DMS53 (cell line): ENCODE data around the gene ERC1.
A peak's percentile ranks its signal among the peaks of the same experiment; 100 is the strongest.

ENCODE experiments used
- DNase-seq: peaks from one replicate; lab custom pipeline; 2025; lab: John Stamatoyannopoulos, UW

ERC1 gene

DNA sequence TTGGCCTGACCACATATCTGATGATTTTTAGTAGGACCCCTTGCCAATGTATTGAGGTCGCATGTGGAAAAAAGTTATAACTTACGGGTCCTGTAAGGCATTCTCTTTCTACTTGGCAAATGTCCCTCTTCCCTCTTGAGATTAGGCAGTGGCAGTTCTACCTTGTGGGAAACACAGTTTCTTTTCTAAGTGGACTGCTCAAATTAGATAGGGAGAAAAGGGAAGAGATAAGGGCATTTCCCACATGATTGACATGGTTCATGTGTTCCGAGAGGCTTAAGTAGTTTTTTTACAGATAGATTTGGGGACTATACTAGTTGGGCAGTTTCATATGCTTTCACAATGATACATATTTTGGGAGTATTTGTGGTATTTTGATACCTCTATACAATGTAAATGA, 448.7 kb downstream of the ERC1 start:
- no peak for DNase-seq

DNA sequence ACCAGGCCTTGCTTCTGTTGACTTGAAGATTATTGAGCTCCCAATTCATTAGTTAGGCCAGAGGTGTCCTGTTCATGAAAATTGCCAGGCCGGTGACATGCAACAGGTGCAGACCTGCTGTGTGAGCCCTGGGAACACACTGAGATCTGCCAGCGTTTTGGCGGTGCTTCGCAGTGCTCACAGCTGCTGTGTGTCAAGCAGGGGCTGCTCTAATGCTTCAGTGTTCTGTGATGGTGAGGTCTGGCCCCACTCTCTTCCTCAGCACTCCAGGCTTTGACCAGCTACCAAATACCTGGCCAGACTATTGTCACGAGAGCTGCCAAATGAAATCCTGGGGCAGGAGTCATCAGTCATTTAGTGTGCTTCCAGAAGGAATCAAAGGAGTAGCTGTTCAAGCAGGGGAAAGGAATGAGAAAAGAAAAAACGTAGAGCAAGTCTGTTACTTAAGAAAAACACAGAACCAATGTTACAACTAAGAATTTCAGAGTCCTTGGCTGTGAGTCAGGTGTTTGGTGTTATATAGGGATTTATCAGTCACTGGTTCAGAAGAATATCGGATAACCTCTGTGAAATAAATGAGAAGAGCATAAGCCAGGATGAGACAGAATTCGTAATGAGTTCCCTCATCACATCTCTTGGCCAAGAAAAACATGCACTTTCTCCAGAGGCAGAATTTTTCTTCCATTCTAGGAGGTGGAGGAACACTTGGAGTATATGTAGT, 452.6 kb downstream of the ERC1 start:
- no peak for DNase-seq

DNA sequence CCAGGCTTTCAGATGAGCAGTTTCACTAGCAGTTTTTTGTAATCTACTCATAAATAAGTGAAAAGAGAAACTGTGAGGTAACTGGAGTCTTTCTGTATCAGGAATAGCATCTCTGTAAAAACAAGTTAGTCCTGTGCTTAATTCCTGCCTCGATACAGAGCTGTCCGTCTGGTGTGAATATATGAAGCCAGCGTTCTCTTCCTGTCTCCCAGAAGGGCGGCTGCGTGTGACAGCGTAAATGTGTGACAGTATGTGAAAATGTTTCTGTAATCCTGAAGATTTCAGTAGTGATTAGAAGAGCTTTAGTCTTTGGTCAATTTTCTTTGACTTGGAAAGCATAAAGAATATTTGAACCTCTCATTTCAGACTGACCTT, 453.1 kb downstream of the ERC1 start:
- DNase-seq: no peak

DNA sequence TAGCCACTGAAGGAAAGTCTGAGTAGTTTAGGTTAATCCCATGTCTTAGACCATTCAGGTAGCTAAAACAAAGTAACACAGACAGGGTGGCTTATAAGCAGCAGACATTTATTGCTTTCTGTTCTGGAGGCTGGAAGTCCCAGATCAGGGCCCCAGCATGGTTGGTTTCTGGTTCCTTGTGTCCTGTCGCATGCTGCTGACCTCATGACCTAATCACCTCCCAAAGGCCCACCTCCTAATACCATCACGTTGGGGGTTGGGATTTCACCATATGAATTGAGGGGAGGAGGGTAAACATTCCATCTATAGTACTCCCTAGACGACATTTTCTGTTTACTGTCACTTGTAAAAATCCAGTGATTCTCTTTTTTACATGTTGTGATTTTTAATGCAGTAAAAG, 454.8 kb downstream of the ERC1 start:
- DNase-seq: peak; percentile 29

DNA sequence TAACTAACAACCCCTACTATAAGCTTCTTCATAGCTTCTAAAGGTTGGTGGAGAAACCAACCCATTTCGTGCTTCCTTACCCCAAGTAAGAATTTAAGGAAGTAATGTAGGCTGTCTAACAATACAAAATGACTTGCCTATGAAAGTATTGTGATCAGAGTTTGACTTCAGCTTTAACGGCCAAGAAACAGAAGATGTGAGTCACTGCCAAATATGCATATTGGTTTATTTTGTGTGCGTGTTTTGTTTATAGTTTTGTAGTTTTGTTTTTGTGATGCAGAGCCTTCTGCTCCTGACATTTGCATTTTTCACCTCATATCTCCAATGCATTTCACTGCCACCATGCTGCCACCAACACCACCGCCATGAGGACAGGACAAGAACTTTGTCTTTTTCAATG, 457.3 kb downstream of the ERC1 start:
- DNase-seq: no peak

DNA sequence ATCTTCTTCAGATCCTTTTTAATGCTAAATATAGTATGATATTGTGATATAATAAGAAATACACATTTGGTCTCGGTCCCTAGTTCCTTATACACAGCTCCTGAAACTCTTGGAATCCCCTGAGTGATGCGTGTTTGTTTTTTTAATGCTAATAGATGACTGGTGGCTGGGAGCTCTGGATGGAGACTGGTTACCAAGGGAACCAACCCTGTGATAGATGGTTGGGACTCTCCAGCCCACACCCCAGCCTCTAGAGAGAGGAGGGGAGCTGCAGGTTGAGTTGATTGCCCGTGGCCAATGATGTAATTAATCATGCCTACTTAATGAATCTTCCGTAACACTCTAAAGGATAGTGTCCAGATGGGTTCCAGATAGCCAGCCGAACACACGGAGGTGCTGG, 462.8 kb downstream of the ERC1 start:
- no peak for DNase-seq

DNA sequence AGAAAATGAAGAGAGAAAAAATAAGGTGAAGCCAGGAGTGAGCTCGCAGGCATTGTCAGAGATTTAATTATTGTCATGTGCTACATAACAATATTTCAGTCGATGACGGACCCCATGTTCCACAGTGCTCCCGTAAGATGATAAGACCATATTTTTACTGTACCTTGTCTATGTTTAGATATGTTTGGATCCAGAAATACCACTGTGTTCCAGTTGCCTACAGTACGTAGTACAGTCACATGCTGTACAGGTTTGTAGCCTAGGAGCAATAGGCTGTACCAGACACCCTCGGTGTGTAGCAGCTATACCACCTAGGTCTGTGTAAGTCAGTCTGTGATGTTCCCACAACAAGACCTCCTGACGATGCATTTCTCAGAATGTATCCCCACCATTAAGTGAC, 465.9 kb downstream of the ERC1 start:
- no peak for DNase-seq

DNA sequence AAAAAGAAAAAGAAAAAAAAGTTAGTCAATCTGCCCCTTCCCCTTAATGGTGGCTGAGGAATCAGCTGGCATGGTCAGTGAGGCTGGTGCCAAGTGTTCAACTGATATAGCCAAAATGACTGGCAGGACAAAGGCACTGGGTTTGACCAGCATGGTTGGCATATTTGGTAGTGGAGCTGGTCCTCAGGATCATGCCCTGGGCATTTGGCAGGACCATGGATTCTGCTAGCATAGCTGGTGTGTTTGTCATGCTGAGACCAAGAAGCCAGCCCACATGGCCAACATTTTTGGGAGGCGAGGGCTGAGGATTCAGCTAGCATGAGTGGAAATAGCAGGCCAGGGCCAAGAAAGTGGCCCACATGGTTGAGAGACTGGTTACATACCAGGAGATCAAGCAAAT, 466.9 kb downstream of the ERC1 start:
- no peak for DNase-seq

DNA sequence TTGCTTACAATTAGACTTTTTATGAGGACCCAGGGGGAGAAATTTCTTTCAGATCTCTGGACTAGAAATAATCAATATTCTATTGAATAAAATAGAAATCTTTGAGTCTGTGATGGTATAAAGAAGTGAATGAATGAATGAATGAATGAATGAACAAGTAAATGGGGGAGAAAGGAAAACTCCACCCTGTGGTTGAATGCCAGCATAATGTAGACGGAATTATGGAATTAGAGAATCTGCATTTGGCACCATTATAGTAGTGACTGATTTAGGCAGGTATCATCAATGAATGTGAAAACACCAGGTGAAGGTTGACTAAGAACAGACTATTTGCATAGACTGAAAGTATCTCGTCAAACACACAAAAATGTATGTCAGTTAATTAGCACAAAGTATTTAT, 468.3 kb downstream of the ERC1 start:
- no peak for DNase-seq

DNA sequence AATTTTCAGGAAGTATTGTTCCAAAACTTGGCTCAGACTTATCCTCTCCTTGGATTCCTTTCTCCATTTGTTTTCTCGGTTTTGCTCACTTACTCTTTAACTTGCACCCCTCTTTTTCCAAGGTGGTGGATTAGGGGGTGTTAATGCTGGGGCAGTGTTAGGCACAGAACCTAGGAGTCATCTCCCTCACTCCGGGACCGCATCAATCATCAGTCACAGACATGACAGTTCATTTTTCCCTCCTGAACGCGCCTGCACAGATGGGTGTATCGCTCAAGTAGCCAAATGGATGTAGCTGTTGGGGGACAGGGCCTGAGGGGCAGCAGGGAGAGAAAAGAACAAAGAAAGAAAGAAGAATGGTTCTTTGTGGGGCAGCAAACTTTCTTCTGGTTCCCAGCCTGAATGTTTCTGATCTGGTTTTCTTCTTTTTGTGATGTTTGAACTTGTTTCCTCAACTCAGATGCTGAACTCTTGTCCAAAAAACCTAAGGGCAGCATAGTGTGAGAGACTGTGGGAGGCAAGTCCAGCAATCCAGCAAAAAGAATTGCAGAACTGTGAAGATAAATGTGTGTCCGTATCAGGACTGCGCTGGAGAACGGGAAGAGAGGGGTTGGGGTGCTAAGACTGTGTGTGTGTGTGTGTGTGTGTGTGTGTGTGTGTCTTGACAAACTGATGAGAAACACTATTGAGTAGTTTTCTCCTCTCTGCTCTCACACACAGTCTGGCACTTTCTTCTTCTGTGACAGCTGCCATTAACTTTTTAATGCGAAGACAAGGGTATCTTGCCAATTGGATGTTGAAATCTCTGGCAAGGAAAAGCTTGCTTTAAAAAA, 472.3 kb downstream of the ERC1 start:
- no peak for DNase-seq

DNA sequence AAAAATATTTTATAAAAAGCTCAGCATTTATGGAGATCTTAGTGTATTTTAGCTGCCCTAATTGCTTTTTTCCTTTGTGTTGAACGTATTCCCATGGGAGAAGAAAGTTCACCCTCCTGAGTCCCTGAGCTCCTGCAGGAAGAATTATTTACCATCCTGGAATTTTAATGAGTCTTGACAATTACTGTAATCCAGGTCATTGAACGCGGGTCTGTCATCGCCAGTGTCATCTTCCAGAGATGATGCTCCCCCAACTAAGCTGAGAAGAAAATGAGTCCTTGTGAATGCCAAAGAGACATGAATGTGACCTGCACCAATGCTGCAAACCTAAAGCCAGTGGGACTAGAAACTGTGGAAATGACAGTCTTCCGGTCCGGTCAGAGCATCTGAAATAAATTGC, 473.9 kb downstream of the ERC1 start:
- DNase-seq: no peak

DNA sequence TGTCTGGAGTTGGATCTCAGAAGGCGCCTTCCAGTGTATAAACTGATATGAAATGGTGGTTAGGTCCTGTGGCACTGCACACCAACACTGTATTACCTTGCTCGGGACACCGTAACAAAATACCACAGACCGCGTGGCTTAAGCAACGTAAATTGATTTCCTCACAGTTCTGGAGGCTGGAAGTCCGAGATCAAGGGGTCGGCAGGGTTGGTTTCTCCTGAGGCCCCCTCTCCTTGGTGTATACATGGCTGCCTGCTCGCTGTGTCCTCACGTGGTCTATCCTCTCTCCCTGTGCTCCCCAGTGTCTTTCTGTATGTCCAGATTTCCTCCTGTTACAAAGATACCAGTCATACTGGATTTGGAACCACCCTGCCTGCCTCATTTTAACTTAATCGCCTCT, 475.0 kb downstream of the ERC1 start:
- no peak for DNase-seq

DNA sequence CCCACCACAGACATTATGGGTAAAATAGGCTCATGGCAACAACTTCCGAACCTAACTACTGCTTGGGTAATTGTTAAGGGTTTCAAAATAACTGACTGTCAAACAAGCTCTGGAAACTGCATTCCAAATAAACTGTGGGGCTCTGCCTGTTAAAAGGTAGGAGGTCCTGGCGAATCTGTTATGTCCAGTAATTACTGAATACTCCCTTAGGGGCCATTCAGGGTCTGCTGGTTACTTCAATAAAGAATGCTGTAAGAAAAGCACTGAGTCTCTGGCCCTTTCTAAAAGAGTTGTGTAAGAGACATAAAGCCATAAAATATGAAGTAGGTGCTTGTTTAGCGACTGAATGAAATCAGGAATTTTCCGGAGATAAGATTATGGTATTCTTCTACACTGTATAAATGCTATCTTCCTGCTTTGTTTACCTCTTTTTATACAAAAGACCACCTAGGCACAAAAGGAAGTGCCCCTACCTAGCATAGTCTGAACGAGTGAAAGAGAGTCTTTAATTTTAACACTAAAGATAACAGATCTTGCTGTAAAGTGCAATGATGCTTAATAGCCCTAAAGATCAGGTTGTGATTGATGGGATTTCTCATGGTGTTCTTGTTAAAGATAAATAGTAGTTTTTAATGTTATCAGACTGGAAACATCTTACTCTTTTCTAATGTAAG, 475.6 kb downstream of the ERC1 start:
- no peak for DNase-seq

DNA sequence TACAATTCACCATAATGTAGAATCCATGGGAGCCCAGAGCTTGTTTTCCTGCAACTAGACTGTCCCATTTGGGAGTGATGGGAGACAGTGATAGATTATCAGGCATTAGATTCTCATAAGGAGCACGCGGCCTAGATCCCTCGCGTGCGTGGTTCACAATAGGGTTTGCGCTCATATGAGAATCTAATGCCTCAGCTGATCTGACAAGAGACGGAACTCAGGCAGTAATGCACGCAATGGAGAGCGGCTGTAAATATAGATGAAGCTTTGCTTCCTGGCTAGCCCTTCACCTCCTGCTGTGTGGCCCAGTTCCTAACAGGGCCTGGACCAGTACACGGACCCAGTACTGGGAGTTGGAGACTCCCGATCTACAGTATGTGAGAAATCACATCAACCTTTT, 476.7 kb downstream of the ERC1 start:
- no peak for DNase-seq

DNA sequence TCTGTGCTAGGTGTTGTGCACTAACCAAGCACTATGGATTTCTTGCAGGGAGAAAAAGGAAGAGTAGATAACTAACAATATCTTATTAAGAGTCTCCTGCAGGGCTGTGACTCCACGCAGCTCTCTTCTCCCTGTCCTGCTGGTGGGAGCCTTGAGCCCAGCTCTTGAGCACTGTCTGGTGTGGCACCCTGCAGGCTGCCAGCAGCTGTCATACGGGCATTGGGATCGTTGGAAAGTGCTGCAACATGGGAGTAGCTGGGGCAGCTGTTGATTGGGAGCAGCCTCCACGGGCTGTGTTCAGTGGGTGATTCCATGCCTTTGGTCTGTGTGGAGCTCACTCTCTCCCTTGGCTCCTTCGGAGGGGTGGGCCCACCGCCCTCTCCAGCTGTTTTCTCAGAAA, 478.0 kb downstream of the ERC1 start:
- no peak for DNase-seq

DNA sequence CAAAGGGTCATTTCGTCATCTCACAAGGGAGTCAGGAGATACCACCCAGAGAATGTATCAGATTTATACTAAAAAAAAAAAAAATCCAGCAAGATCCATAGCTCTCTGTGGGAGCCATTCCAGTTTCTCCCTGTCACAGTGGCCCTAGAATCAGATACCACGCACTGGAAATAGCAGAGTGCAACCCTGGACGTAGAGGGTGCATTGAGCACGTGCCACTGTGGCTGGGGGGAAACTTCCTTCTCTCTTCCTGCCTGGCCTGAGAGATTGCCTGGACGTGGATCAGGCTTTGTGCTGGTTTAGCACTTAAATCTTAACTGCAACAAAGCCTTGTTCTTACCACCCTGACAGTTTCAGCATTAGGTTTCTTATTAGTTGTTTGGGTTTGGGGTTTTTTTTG, 479.0 kb downstream of the ERC1 start:
- DNase-seq: no peak

DNA sequence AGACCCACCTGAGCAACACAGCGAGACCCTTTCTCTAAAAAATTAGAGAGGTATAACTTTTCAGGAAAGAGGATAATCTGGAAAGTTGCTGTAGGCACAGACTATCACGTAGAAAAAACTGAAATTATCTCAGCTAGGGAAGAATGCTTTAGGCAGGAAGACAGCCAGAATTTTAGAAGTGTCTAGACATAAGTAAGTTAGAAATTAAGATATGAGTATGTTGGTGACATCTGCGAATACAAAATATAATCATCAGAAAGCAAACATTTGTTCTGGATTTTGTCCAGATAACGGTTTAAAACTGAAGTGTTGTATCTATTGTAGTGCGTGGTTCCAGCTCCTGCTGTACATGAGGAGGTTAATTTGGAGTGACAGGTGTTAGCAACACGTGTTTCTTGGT, 480.2 kb downstream of the ERC1 start:
- no peak for DNase-seq

DNA sequence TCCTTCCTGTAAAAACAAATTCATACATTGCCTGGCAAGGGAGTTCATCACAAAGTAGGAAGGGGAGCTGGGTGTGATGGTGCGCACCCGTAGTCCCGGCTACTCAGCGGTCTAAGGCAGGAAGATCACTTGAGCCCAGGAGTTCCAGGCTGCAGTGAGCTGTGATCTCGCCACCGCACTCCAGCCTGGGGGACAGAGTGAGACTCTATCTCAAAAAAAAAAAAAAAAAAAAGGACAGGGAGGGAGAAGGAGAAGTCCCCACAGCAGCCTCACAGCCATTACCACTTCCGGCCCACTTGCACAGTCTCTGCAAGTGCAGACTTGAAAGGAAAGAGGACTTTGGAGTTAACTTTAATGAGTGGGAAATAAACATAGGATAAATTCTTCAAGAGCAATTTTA, 482.4 kb downstream of the ERC1 start:
- DNase-seq: no peak

DNA sequence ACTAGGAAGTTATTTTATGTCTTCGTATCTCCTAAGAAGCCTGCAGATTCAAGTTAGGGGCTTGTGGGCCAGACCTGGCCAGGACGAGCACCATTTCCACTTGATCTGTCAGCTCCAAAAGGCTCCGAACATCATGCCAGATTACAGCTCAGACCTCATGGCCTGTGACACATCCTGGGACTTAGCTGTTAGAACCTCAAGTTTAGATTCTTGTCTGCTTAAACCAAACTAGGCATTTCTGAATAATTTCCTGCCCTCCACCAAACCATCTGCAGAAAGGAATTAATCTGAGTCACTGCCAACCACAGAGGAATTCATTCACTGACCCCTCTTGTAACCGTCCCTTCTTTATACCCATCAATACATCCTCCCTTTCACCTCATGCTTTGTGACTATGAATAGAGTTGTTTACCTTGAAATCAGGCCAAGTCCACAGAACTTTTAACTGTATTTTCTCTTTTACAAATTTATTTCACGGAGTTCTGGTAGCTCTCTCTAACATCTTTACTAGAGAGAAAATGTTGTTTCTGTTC, 483.1 kb downstream of the ERC1 start:
- DNase-seq: peak; percentile 52

DNA sequence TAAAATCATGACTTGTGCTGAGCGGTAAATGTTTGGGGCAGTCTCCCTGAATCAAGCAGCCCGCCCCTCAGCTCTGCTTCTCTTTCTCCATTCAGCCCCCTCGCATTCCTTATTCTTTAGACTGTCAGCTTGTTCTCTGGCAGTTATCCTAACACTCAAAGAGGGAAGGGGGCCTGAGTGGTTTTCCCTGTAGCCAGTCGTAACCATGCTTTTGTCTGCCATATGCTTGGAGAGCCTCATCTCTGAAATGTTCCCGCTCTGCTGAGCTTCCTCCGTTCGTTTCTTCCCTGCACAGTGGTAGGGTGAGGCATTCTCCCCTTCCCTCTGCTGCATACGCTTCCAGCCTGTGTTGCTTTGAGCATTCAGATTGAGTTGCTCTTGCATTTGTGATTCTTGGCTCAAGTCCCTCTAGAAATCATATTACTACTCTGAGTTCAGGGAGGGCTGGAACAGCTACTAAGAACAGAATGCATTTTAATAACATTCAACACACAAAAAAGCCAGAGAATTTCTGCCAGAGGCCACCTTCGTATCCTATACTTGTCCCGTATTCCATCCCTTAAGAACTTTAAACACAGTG, 483.6 kb downstream of the ERC1 start:
- no peak for DNase-seq

DNA sequence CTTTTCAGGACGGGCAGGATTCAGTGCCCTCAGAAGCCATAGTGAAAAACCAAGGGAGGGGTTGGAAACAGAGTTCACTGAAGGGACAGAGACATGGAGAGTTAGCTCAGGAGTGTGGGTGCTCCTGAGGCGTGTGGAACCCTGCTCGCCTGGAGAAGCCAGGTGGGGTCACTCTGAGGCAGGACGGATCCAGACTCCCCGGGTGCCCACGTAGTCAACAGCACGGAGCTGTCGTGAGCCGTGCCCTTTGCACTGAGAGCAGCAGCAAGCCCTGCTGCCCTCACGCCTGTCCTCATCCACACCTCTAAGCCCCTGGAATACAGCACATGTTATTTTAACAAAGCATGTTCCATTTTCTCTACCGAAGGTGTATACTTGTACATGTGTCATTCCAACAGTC, 488.6 kb downstream of the ERC1 start:
- no peak for DNase-seq

DNA sequence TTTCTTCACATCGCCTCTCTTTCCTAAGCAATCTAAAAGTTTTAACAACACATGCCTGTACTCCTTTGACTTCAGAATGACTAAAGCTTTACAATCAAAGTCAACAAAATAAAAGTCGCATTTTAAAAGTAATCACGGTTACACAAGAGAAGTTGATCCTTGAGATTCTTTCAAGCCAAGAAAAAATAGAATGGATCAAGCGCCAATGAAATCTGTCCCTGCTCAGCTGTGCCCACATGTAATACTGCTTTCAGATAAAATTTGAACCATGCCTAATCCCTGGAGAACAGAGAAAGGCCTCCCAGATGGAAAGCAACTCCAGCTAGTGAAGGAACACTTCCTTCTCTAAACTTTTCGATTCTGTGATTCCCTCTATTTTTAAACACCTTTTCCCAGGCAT, 490.3 kb downstream of the ERC1 start:
- no peak for DNase-seq

DNA sequence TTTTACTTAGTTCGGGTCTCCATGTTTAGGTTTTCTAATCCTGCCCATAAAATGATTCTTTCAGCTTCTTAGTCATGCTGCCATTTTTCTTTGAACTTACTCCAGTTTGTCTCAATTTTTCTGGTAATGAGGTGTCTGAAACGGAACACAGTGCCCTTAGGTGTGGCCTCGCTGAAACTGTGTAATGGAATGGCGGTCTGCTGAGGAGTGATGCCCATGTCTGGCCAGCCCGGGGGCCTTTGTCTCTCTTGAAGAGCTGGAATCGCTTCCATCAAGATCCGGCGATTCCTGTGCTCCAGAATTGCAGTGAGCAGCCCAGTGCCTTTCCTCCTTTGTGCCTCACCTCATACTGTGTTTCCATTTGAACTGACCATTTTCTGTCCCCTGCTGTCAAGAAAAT, 490.9 kb downstream of the ERC1 start:
- no peak for DNase-seq
